COLO829 (cell line): ENCODE measurements around the gene EPHB4.
"Not testable (repeated sequence)": the region's sequence is repeated elsewhere in the genome, so short reads cannot be mapped to it uniquely, and the experiment has no call there.

Experiments
- DNase-seq: peaks from one replicate; pipeline ENCODE4 v3.0.0; 2012; ENCODE audit warnings: low spot score

EPHB4 gene

DNA sequence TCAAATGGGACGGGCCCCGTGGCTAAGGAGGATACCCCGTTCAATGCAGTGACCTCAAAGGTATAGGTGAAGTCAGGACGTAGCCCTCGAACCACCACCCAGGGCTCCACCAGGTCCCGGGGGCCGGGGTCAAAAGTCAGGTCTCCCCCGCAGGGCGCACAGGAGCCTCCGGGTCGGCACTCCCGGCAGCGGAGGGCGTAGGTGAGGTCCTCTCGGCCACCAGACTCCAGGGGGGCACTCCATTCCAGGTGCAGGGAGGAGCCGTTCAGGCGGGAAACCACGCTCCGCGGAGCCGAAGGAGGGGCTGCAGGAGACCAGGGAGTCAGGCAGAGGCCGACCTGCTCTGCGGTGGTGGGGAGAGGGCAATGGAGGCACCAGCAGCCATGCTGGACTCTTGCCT, 7.7 kb downstream of the EPHB4 start:
- no peak for DNase-seq

DNA sequence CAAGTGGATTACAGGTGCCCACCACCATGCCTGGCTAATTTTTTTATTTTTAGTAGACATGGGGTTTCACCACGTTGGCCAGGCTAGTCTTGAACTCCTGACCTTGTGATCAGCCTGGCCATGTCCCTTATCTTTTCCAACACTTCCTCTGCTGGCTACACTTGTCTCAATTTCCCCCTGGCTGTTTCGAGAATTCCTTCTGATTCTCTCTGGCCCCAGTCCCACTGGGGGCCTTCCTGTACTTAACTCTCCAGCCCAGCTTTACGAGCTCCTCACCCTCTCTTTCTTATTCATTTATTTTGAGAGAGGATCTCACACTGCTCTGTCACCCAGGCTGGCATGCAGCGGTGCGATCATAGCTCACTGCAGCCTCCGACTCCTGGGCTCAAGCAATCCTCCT, 8.5 kb downstream of the EPHB4 start:
- no peak for DNase-seq

DNA sequence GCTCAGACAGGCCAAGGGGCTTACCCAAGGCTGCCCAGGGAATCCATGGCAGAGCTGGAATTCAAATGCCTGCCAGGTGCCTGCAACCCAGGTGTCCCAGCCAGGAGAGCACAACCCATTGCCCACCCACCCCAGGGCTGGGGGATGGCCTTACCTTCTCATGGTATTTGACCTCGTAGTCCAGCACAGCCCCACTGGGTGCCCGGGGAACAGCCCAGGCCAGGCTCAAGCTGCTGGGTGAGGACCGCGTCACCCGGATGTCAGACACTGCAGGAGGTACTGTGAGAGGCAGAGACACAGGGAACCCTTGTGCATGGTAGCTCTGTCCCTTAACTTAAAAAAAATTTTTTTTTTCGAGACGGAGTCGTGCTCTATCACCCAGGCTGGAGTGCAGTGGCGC, 9.0 kb downstream of the EPHB4 start:
- DNase-seq, result no peak

- no peak for DNase-seq
Observed at GRCh38 chr7:100817097-100817496, 10.2 kb downstream of the EPHB4 start.

DNA sequence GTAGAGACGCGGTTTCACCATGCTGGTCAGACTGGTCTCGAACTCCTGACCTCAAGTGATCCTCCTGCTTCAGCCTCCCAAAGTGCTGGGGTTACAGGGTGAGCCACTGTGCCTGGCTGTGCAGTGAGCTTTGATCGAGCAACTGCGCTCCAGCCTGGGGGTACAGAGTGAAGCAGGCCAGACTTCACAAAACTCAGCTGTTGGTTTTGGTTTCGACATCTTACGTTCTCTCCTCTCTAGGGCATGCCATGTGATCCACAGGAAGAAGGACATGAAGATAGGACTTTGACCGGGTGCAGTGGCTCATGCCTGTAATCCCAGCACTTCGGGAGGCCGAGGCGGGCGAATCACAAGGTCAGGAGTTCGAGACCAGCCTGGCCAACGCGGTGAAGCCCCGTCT, 10.8 kb downstream of the EPHB4 start:
- not testable (repeated sequence) for DNase-seq

- DNase-seq, result no peak
Observed at GRCh38 chr7:100812729-100813128, 14.6 kb downstream of the EPHB4 start.

- DNase-seq, result no peak
Observed at GRCh38 chr7:100811480-100811879, 15.8 kb downstream of the EPHB4 start.

DNA sequence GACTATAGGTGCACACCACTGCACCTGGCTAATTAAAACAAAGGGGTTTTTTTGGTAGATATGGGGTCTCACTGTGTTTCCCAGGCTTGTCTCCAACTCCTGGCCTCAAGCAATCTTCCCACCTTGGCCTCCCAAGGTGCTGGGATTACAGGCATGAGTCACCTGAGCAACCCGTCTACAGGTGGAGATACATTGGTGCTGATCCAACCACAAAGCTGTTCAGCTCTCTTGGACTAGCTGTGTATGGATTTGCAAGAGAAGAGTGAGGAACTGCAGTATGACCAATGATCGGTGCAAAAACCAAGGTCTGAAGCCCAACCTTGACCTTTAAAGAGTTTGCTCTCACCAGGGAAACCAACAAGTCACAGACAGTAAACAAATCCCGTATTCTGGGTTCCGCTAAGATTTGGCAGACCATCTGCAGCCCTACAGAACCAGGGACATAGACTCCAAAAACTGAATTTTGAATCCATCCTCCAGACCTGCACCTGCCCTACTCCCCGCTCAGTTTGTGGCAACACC, 18.9 kb downstream of the EPHB4 start:
- no peak for DNase-seq

DNA sequence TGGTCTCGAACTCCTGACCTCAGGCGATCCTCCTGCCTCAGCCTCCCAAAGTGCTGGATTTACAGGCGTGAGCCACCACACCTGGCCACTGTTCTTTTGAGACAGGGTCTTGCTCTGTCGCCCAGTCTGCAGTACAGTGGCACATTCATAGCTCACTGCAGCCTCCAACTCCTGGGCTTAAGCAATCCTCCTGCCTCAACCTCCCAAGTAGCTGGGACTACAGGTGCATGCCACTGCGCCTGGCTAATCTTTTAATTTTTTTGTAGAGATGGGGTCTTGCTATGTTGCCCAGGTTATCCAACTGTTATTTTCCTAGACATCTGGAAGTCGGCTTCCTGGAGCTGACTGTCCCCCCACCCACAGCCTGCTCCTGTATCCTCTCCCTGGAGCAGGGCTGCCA, 20.4 kb downstream of the EPHB4 start:
- DNase-seq, result not testable (repeated sequence)

DNA sequence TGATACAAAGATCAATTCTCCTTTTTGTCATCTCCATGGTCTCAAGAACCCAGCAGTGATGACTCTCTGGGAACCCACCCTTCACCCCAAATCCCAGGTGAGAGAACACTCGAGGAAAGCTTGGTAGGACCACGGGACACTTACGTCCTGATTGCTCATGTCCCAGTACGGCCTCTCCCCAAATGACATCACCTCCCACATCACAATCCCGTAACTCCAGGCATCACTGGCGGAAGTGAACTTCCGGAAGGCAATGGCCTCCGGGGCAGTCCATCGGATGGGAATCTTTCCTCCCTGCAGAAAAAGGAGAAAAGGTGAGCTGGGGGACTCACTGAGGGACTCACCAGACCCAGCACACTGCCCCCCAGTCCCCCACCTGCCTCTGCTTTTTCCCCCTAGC, 21.0 kb downstream of the EPHB4 start:
- DNase-seq, result no peak

- no peak for DNase-seq
Observed at GRCh38 chr7:100804681-100805431, 22.5 kb downstream of the EPHB4 start.

GRCh38 chr7:100803398-100804161, 23.7 kb downstream of the EPHB4 start:
- peak; percentile 97 for DNase-seq

DNA sequence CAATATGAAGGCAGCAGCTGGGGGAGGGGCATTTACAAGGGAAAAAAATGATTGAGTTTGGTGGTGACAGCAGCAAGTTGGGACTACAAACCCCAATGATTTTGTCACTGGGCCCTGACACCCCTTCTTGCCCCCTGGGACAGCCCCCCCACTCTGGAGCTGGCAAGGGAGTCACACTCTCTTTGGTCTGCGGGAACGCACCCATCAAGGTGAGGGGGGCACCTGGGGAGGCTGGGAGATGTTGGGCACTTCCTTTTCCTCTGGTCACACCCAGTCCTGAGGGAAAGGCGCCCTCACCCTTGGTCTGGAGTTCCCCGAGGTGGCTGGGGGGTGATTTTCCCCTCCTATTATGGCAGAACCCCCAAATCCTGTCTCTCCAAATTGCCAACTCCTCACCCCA, 24.4 kb downstream of the EPHB4 start:
- no peak for DNase-seq

GRCh38 chr7:100801833-100802568, 25.3 kb downstream of the EPHB4 start:
- peak; percentile 98 for DNase-seq

- peak; percentile 33 for DNase-seq
Observed at GRCh38 chr7:100799037-100799896, 28.1 kb downstream of the EPHB4 start.

DNA sequence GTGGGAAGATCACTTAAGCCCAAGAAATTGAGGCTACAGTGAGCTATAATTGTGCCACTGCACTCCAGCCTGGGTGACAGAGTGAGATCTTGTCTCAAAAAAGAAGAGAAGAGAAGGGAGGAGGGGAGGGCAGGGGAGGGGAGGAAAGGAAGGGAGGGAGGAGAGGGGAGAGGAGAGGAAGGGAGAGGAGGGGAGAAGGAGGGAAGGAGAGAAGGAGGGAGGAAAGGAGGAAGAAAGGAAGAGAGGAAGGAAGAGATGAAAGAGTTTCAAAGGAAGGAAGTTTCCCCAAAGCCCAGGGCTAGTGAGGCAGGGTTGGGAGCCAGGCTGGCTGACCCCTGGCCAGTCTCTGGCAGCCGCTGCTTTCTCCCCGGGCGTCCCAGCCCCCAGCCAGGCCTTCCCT, 32.6 kb downstream of the EPHB4 start:
- DNase-seq, result no peak

- DNase-seq, result no peak
Observed at GRCh38 chr7:100793806-100794660, 33.3 kb downstream of the EPHB4 start.

GRCh38 chr7:100791881-100792666, 35.2 kb downstream of the EPHB4 start:
- DNase-seq, result no peak

DNA sequence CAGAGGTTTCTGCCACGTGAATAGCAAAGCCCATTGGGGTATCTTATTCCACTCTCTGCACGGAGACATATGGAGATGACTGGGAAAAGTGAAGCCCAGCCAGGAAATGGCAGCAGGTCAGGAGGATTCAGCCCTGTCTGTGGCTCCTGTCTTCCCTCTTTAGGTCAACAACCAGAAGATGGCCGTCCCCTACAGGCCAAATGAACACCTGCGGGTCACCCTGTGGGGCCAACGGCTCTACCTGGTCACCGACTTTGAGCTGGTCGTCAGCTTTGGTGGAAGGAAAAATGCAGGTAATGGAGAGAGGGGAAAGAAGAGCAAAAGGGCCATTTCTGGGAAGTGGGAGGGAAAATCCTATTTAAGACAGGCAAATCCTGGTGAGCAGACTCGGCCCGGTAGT, 38.3 kb downstream of the EPHB4 start:
- DNase-seq, result no peak

- no peak for DNase-seq
Observed at GRCh38 chr7:100786323-100786722, 41.0 kb downstream of the EPHB4 start.
